Activated T-helper 2 cell treated with anti-CD3 and anti-CD28 coated beads, Interferon-gamma antibody, Interleukin-2, Interleukin-4, amounts not matched to agents 10 μg/mL and 5 μg/mL and 100 μg/mL, durations not matched to agents 14 hours and 24 hours and 36 hours (primary cell): ENCODE data around the gene FOS. TPM values are rescaled to one million over a fixed set of nuclear protein-coding genes. Genes with fewer than 3 reads are reported as not detected.
"Not testable (repeated sequence)": the region's sequence is repeated elsewhere in the genome, so short reads cannot be mapped to it uniquely, and the experiment has no call there.

ENCODE experiments used
- DNase-seq: peaks from one replicate; pipeline ENCODE4 v3.0.0; 2021; ENCODE audit warnings: low spot score
- H3K27ac Mint-ChIP-seq: one replicate; pipeline ENCODE4 v1.8.0; 2021; ENCODE audit warnings: mixed read lengths
- H3K27me3 Mint-ChIP-seq: one replicate; pipeline ENCODE4 v1.8.0; 2021; ENCODE audit warnings: low read depth, mixed read lengths
- H3K36me3 Mint-ChIP-seq: one replicate; pipeline ENCODE4 v1.8.0; 2021; ENCODE audit warnings: low read depth, mixed read lengths
- H3K4me1 Mint-ChIP-seq: one replicate; pipeline ENCODE4 v1.8.0; 2021; ENCODE audit warnings: low read depth, mixed read lengths
- H3K4me3 Mint-ChIP-seq: one replicate; pipeline ENCODE4 v1.8.0; 2021; ENCODE audit warnings: low read depth, mild to moderate bottlenecking, moderate library complexity, mixed read lengths
- H3K9me3 Mint-ChIP-seq: one replicate; pipeline ENCODE4 v1.8.0; 2021; ENCODE audit warnings: mixed read lengths
- intact Hi-C: fragments of 100-400 bp; cut with micrococcal nuclease; formaldehyde crosslinking; loops from one replicate; pipeline ENCODE4 v1.15.1; 2023
- total RNA-seq: library from RNA; stranded (reverse); gene quantifications from 2 replicates; pipeline ENCODE4 v1.2.3, GENCODE V29; 2022

FOS gene
- total RNA-seq, 1 donor from 2014 or later = 24.7 TPM

DNA sequence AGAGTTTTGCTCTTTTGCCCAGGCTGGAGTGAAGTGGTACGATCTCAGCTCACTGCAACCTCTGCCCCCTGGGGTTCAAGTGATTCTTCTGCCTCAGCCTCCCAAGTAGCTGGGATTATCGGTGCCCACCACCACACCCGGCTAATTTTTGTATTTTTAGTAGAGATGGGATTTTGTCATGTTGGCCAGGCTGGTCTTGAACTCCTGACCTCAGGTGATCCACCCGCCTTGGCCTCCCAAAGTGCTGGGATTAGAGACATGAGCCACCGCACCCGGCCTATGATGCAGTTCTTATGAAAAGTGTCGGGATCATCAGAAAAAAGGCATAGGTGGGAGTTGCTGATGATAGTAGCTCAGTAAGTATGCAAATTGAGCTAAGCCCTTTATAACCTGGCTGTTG lies 30.4 kb downstream of the FOS start:
- not testable (repeated sequence) for H3K27me3 Mint-ChIP-seq, H3K9me3 Mint-ChIP-seq, DNase-seq, H3K36me3 Mint-ChIP-seq, H3K4me3 Mint-ChIP-seq
- intact Hi-C loops = loop anchor here (5.0 to 10.0 kb wide), 2 partner anchors 258 to 364 kb away; no protein-coding TSS in a partner anchor
- Mint-ChIP-seq H3K4me1 (peaks cover 12% of the 10 kb centered on the region), H3K27ac (peak overlapping the region; percentile 21)

DNA sequence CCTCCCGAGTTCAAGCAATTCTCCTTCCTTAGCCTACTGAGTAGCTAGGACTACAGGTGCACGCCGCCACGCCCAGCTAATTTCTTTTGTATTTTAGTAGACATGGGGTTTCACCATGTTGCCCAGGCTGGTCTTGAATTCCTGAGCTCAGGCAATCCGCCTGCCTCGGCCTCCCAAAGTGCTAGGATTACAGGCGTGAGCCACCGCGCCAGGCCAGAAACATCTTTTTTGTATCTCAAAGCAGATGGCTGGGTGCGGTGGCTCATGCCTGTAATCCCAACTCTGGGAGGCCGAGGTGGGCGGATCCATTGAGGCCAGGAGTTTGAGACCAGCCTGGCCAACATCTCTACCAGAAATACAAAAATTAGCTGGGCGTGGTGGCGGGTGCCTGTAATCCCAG lies 30.9 kb downstream of the FOS start:
- H3K4me1 Mint-ChIP-seq = peaks cover 12% of the 10 kb centered on the region
- H3K27ac Mint-ChIP-seq, H3K27me3 Mint-ChIP-seq, DNase-seq, H3K9me3 Mint-ChIP-seq, H3K36me3 Mint-ChIP-seq, H3K4me3 Mint-ChIP-seq: not testable (repeated sequence)
- intact Hi-C loops = loop anchor here (5.0 to 10.0 kb wide), 2 partner anchors 258 to 365 kb away; no protein-coding TSS in a partner anchor

DNA sequence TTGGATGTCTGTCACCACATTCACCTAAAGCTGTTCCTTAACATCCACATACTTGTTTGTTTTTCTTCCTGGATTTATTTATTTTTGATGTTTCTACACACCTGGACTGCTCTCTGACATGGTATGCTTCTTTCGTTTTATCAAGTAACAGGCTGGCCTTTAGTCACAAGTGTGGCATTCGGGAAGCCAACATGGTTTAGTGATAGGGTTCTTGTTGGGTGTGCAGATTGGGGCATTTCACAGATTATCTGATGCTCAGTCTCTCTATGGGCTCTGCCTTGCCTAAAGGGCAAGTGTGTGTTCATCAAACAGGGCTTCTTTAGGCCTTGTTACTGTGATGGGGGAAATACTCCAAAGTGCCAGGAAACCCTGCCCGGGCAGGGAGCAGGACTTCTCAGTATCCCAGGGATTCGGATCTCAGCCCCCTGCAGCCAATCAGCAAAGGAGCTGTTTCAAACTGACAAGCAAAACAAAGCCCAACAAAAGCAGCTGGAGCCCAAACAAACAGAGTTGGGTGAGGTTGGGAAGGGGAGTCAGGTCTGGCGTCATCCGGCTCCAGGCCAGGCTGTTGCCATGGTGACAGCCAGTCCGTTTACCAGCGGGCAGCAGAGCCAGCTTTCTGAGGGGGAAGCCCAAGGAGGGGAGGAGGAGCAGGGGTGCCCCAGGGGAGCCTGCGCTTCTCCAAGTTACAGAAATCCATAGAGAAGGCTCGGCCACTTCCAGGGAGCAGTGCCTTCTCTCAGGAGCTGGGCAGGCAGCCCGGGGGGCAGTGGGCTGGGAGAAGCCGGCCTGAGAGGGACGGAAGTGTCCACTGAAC lies 31.9 kb downstream of the FOS start:
- no peaks in the 10 kb centered on the region for H3K9me3 Mint-ChIP-seq

DNA sequence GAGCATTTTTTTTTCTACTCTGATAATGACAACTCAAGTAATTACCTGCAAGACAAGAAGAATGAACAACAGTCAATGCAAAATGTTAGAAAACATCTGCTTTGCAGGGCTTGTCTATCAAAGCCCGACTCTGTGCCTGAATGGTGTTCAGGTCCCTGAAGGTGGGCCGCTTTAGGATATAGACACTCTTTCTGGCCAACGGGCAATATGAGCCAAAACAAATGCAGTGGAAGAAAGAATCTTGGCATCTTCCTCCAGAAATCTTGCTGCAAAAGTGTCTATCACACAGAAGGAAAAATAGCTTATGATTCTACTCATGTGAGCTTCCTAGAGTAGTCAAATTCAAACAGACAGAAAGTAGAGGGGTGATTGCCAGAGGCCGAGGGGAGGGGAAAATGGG lies 32.7 kb downstream of the FOS start:
- Mint-ChIP-seq H3K27me3 (peaks cover 8% of the 10 kb centered on the region), H3K4me1 (peaks cover 12% of the 10 kb centered on the region), H3K4me3 (no peak overlapping the region), H3K9me3 (no peaks in the 10 kb centered on the region), H3K36me3 (no peaks in the 10 kb centered on the region), H3K27ac (no peak overlapping the region)
- no peak for DNase-seq
- intact Hi-C loops = no loop called here

More for the DNA sequence above, 31.9 kb downstream of the FOS start:
- intact Hi-C loops = no loop called here
- DNase-seq = no peak
- Mint-ChIP-seq H3K4me3 (no peak overlapping the region), H3K36me3 (no peaks in the 10 kb centered on the region), H3K4me1 (peaks cover 12% of the 10 kb centered on the region), H3K27me3 (peaks cover 4% of the 10 kb centered on the region), H3K27ac (no peak overlapping the region)

DNA sequence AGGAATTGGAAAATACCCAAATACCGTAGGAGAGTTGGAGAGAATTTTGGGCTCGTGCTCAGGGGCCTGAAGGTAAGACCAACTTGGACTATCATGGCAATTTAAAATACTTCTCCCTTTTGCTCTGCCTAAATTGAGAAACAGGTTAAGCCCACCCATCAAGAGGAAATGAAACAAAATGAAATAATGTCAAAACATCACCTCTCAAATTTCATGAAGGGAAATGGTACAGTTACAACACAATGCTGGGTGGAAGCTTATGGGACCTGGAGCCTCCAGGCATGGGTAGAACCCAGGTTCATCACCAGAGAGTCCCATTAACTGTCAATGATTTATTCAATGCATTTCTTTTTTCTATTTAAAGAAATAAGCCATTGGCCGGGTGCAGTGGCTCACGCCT lies 33.7 kb downstream of the FOS start:
- intact Hi-C loops = no loop called here
- no peak for DNase-seq
- Mint-ChIP-seq H3K9me3 (no peaks in the 10 kb centered on the region), H3K27me3 (peaks cover 8% of the 10 kb centered on the region), H3K27ac (no peak overlapping the region), H3K4me3 (no peak overlapping the region), H3K36me3 (no peaks in the 10 kb centered on the region), H3K4me1 (peaks cover 7% of the 10 kb centered on the region)

DNA sequence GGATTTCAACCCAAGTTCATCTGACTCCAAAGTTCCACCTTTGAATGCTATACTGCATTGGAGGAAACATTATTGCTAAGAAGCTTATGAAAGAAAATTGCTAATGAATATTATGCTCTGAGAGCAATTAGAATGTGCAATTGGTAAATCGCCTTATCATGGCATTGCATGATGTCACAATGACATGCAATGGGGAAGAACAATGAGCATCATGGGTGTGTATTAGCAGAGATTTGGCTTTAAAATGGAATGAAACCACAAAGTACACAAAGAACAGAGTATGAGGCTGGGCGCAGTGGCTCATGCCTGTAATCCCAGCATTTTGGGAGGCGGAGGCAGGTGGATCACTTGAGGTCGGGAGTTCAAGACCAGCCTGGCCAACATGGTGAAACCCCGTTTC lies 34.7 kb downstream of the FOS start:
- Mint-ChIP-seq H3K27me3 (peaks cover 12% of the 10 kb centered on the region), H3K9me3 (no peaks in the 10 kb centered on the region), H3K36me3 (no peaks in the 10 kb centered on the region), H3K4me1 (peaks cover 4% of the 10 kb centered on the region), H3K27ac (no peak overlapping the region), H3K4me3 (no peak overlapping the region)
- intact Hi-C loops = no loop called here
- no peak for DNase-seq

DNA sequence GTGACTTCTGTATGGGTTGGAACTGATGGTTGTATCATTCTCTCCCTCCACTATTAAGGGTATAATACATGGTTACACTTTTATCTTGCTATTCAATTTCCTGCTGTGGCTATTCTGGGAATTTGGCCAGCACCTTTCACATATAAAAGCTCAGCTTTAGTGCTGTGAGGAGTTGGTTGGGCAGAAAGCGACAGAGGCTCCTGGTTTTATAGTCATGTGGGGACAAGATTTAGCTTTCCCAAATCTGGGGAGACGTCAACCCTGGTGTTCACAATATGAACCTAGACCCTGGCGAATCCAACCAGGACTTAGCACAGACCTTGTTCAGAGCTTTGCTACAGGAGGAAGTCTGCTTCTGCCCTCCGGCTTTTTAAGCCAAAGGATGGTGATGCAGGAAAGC lies 36.5 kb downstream of the FOS start:
- H3K36me3 Mint-ChIP-seq = no peaks in the 10 kb centered on the region
- peaks cover 13% of the 10 kb centered on the region for H3K27me3 Mint-ChIP-seq
- peaks cover 4% of the 10 kb centered on the region for H3K4me1 Mint-ChIP-seq
- no peaks in the 10 kb centered on the region for H3K9me3 Mint-ChIP-seq
- H3K4me3 Mint-ChIP-seq = no peak overlapping the region
- DNase-seq = no peak
- intact Hi-C loops = no loop called here
- H3K27ac Mint-ChIP-seq = no peak overlapping the region

DNA sequence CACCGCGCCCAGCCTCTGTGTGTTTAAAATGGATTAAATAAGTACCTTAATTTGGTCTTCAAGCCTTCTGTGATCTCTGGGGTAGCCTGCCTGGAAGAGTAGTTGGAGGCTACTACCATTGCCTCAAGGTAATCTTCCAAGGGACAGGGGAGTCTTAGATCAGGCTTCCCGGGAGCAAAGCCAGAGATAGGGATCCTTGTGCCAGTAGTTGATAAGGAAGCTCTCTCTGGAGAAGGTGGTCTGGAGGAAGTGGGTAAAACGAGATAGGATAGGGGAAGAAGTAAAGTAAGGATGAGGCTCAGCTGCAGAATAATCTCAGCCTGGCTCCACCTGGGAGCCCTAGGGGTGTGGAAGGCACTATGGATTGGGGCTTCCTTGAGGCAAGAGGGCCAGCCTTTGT lies 38.5 kb downstream of the FOS start:
- H3K27me3 Mint-ChIP-seq = peaks cover 16% of the 10 kb centered on the region
- no peaks in the 10 kb centered on the region for H3K36me3 Mint-ChIP-seq
- intact Hi-C loops = no loop called here
- no peak overlapping the region for H3K4me3 Mint-ChIP-seq
- DNase-seq = no peak
- H3K9me3 Mint-ChIP-seq = no peaks in the 10 kb centered on the region
- H3K27ac Mint-ChIP-seq = no peak overlapping the region
- H3K4me1 Mint-ChIP-seq = no peaks in the 10 kb centered on the region

DNA sequence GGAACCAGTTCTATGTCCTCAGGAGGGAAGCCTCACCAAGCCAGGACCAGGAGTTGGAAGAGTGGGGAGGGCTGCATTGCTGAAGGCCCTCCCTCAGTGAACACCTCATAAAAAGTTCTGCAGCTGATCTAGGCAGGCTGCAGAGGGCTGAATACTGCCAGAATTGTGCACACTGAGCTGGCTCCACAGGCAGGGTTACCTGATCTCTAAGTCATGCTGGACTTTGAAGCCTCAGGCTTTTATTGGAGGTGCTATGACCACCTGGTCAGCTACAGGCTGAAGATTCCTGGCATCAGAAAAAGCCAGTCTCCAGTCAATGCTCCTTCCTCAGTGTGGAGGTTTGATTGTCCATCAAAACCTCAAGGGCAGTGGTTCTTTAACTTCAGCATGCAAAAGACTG lies 39.7 kb downstream of the FOS start:
- no peak for DNase-seq
- no peaks in the 10 kb centered on the region for H3K4me1 Mint-ChIP-seq
- H3K36me3 Mint-ChIP-seq = no peaks in the 10 kb centered on the region
- H3K27me3 Mint-ChIP-seq = peaks cover 20% of the 10 kb centered on the region
- no peaks in the 10 kb centered on the region for H3K9me3 Mint-ChIP-seq
- intact Hi-C loops = no loop called here
- H3K4me3 Mint-ChIP-seq = no peak overlapping the region
- H3K27ac Mint-ChIP-seq = no peak overlapping the region

DNA sequence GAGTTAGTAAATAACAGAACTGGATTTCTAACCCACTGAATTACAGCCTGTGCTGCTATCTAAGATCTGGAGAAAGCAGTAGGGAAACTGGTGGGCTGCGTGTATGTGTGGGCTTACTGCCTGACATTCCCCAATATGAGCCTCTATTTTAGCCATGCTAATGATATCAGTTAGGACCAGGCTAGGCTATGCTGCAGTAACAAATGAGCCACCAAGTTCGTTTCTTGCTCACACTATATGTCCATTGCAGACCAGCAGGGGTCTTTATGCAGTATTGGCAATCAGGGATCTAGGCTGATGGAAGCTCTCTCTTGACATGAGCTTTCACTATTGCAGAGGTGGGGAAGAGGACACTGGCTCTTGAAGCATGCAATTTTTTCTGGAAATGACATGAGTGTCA lies 40.4 kb downstream of the FOS start:
- no peaks in the 10 kb centered on the region for H3K9me3 Mint-ChIP-seq
- no peaks in the 10 kb centered on the region for H3K36me3 Mint-ChIP-seq
- peaks cover 23% of the 10 kb centered on the region for H3K27me3 Mint-ChIP-seq
- no peak overlapping the region for H3K27ac Mint-ChIP-seq
- H3K4me3 Mint-ChIP-seq = no peak overlapping the region
- intact Hi-C loops = no loop called here
- DNase-seq = no peak
- H3K4me1 Mint-ChIP-seq = no peaks in the 10 kb centered on the region

DNA sequence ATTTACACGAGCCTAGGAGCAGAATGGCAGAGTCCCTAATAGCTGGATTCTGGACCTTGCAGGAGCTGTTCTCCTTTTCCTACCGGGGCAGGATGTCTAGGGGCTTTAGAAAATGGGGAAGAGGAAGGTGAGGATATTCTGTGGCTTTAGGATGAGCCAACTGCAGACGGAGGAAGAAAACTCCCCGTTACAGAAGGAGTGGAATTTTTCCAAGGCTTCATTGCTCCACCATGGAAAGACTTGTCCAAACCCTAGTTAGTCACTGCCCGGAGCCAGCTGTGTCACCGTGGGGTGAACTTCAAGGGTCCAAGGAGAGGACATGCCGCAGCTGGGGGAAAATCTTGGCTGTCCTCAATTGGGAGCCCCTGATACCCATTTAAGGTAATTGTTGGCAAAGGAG lies 41.6 kb downstream of the FOS start:
- H3K27ac Mint-ChIP-seq = no peak overlapping the region

DNA sequence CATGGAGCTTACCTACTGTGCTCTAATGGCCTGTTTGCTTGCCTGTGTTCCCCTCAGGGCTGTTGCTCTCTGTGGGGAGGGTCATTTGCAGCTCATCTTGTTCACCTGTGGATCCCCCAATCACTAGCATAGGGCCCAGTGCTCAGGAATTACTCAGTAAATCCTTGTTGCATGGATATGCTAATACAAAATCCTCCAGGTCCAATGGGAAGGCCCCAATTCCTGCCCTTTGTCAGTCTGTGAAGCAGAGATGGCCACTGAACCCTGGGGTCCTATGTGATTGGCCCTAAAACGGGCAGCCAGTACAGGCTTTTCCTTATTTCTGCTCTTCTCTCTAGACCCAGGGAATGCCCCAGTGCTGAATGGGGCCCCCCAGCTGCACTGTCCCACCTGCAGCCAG lies 44.1 kb downstream of the FOS start:
- H3K4me3 Mint-ChIP-seq = no peak overlapping the region
- DNase-seq = no peak
- peaks cover 17% of the 10 kb centered on the region for H3K27me3 Mint-ChIP-seq
- H3K27ac Mint-ChIP-seq = no peak overlapping the region
- no peaks in the 10 kb centered on the region for H3K9me3 Mint-ChIP-seq
- intact Hi-C loops = no loop called here
- no peaks in the 10 kb centered on the region for H3K36me3 Mint-ChIP-seq
- H3K4me1 Mint-ChIP-seq = no peaks in the 10 kb centered on the region

More for the DNA sequence above, 41.6 kb downstream of the FOS start:
- Mint-ChIP-seq H3K27me3 (peaks cover 23% of the 10 kb centered on the region), H3K36me3 (no peaks in the 10 kb centered on the region), H3K9me3 (no peaks in the 10 kb centered on the region), H3K4me3 (no peak overlapping the region), H3K4me1 (no peaks in the 10 kb centered on the region)
- intact Hi-C loops = no loop called here
- no peak for DNase-seq

DNA sequence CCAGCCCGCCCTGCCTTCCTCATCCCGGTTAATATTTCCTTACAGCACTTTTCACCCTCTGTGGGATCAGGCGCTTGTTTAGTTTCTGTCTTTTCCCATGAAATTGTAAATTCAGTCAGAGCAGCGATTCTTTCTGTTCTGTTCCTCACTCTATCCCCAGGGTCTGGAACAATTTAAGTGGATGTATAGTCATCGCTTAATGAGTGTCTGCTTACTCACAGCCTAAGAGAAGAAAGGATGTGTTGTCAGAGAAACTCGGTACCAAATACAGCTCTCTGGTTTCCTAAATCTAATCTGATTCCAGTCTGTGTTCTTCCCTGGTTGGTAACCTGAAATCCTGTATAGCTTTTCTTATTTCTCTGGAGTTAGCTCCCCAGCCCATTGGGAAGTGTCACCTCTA lies 44.9 kb downstream of the FOS start:
- no peak overlapping the region for H3K27ac Mint-ChIP-seq
- intact Hi-C loops = no loop called here

More for the DNA sequence above, 44.9 kb downstream of the FOS start:
- no peaks in the 10 kb centered on the region for H3K4me1 Mint-ChIP-seq
- no peak for DNase-seq
- H3K36me3 Mint-ChIP-seq = no peaks in the 10 kb centered on the region
- no peaks in the 10 kb centered on the region for H3K9me3 Mint-ChIP-seq
- peaks cover 17% of the 10 kb centered on the region for H3K27me3 Mint-ChIP-seq
- H3K4me3 Mint-ChIP-seq = no peak overlapping the region
